DOHH2 (cell line): Measurements from ENCODE around the gene CCM2.

Source experiments
- EZH2phosphoT487 ChIP-seq: fragments of 200-600 bp; sonication (generic); IDR thresholded peaks from 2 replicates; pipeline ENCODE4 v1.6.1; 2017; ENCODE audit warnings: borderline replicate concordance, mild to moderate bottlenecking, antibody characterized with exemption, low read length, moderate library complexity, mixed read lengths
- TF ChIP-seq, protein P1 (sequence below): fragments of 200-600 bp; sonication (generic); IDR thresholded peaks from one replicate; pipeline ENCODE4 v1.5.1; 2014; ENCODE audit warnings: antibody characterized with exemption, mild to moderate bottlenecking, low read depth, low read length; ENCODE audit not compliant: poor library complexity, severe bottlenecking

DNA sequence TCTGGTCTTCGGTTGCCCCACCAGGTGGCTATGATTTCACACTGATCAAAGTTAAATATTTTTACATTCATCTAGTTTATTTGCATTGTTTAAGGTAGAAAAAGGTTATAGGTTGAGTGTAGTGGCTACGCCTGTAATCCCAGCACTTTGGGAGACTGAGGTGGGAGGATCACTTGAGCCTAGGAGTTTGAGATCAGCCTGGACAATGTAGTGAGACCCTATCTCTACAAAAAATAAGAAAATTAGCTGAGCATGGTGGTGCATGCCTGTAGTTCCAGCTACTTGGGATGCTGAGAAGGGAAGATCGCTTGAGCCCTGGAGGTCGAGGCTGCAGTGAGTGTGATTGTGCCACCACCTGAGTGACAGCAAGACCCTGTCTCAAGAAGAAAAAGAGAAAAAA is 3.8 kb downstream of the CCM2 start:
- TF ChIP-seq EZH2phosphoT487, result no peak
- TF ChIP-seq, protein P1, sequence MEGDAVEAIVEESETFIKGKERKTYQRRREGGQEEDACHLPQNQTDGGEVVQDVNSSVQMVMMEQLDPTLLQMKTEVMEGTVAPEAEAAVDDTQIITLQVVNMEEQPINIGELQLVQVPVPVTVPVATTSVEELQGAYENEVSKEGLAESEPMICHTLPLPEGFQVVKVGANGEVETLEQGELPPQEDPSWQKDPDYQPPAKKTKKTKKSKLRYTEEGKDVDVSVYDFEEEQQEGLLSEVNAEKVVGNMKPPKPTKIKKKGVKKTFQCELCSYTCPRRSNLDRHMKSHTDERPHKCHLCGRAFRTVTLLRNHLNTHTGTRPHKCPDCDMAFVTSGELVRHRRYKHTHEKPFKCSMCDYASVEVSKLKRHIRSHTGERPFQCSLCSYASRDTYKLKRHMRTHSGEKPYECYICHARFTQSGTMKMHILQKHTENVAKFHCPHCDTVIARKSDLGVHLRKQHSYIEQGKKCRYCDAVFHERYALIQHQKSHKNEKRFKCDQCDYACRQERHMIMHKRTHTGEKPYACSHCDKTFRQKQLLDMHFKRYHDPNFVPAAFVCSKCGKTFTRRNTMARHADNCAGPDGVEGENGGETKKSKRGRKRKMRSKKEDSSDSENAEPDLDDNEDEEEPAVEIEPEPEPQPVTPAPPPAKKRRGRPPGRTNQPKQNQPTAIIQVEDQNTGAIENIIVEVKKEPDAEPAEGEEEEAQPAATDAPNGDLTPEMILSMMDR, result no peak
